ENCODE results near the gene TSHZ2.

- TF ChIP-seq CTCF (IDR thresholded peaks at IDR 0.05; ENCODE audit: low read depth, low read length), result no peak
- TF ChIP-seq EZH2phosphoT487 (IDR thresholded peaks at IDR 0.05; ENCODE audit: low read depth), result no peak
Measured at GRCh38 chr20:53502820-53503219, 530.7 kb downstream of the TSHZ2 start.
